NCI-H146 treated with DMSO at 0.1 percent for 48 hours (cell line): ENCODE measurements around the gene TOMM40.
"Not testable (repeated sequence)": the region's sequence is repeated elsewhere in the genome, so short reads cannot be mapped to it uniquely, and the experiment has no call there.

Experiments used
- DNase-seq: peaks from one replicate; lab custom pipeline; 2025; ENCODE audit not compliant: unreplicated experiment; lab: John Stamatoyannopoulos, UW

The TOMM40 gene

DNA sequence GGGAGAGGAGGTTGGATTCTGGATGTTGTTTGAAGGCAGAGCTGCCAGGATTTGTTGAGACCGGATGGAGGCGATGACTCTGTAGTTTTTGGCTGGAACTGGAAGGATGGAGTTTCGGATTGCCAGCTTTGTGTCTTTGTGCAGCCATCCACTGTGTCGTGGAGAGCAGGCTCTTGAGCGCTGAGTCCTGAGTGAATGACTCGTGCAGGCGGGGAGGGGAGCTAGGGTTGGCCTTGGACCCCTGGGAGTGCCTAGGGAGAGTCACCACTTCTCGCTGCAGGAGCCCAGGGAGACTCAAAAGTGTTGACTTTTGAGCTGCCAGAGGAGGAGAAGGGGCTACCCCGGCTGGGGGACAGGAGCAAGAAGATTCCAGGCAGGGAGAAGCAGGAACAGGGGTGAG is 3.9 kb downstream of the TOMM40 start:
- no peak for DNase-seq

DNA sequence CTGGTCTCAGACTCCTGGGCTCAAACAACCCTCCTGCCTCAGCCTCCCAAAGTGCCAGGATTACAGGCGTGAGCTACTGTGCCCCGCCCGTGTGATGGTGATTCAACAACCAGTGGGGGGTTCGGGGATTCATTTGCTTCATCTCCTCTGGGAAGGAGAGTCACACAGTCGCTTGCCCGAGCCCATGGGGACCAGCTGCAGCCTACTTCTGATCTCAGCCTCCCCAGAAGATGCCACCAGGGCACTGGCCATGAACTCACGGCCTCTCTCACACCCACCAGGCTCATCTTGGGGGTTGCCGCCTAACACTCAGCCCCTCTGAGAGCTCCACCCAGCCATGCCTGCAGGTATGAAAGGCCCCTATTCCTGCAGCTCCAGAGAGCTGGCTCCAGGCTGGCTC is 6.8 kb downstream of the TOMM40 start:
- DNase-seq, result no peak

DNA sequence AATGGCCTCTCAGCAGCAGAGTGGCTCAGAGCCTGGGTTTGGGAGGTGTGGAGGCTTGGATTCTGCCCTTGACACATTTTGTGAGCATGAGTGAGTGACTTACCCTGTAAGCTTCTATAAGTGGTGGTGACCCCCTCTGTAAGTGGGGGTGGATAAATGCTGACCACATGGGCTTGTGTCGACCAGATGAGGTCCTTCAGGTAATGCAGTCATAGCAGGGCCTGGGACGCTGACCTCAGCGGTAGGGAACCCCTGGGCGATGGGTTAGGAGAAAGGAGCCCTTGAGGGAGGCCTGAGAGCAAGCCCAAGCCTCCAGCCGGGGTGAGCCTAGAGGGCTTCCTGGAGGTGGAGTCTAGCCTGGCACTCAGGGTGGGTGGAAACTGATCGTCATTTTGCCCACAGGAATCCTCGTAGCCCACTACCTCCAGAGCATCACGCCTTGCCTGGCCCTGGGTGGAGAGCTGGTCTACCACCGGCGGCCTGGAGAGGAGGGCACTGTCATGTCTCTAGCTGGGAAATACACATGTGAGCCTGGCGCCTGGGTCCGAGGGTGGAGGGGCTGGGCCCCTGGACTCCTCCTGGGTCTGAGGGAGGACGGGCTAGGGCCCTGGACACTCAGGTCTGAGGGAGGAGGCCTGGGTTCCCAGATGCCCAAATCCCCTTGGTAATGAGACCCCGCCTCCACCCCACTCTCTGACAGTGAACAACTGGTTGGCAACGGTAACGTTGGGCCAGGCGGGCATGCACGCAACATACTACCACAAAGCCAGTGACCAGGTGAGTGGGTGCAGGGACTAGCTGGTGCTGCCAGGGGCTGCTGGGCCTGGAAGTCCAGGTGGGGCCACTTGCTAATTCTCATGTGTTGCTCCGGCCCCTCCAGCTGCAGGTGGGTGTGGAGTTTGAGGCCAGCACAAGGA is 9.5 kb downstream of the TOMM40 start:
- DNase-seq, result no peak

DNA sequence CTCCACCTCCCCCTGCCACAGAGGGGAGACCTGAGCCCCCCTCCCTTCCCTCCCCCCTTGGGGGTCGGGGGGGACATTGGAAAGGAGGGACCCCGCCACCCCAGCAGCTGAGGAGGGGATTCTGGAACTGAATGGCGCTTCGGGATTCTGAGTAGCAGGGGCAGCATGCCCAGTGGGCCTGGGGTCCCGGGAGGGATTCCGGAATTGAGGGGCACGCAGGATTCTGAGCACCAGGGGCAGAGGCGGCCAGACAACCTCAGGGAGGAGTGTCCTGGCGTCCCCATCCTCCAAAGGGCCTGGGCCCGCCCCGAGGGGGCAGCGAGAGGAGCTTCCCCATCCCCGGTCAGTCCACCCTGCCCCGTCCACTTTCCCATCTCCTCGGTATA is 12.2 kb downstream of the TOMM40 start:
- DNase-seq, result no peak

DNA sequence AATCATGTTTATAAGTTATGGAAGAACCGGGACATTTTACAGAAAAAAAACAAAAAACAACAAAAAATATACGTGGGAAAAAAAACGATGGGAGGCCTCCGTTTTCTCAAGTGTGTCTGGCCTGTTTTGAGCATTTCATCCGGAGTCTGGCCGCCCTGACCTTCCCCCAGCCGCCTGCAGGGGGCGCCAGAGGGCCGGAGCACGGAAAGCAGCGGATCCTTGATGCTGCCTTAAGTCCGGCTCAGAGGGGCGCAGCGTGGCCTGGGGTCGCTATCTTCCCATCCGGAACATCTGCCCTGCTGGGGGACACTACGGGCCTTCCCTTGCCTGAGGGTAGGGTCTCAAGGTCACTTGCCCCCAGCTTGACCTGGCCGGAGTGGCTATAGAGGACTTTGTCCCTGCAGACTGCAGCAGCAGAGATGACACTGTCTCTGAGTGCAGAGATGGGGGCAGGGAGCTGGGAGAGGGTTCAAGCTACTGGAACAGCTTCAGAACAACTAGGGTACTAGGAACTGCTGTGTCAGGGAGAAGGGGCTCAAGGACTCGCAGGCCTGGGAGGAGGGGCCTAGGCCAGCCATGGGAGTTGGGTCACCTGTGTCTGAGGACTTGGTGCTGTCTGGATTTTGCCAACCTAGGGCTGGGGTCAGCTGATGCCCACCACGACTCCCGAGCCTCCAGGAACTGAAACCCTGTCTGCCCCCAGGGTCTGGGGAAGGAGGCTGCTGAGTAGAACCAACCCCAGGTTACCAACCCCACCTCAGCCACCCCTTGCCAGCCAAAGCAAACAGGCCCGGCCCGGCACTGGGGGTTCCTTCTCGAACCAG is 12.8 kb downstream of the TOMM40 start:
- DNase-seq, result peak; percentile 29

DNA sequence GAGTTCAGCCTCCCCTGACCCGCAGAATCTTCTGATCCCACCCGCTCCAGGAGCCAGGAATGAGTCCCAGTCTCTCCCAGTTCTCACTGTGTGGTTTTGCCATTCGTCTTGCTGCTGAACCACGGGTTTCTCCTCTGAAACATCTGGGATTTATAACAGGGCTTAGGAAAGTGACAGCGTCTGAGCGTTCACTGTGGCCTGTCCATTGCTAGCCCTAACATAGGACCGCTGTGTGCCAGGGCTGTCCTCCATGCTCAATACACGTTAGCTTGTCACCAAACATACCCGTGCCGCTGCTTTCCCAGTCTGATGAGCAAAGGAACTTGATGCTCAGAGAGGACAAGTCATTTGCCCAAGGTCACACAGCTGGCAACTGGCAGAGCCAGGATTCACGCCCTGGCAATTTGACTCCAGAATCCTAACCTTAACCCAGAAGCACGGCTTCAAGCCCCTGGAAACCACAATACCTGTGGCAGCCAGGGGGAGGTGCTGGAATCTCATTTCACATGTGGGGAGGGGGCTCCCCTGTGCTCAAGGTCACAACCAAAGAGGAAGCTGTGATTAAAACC is 13.5 kb downstream of the TOMM40 start:
- no peak for DNase-seq

DNA sequence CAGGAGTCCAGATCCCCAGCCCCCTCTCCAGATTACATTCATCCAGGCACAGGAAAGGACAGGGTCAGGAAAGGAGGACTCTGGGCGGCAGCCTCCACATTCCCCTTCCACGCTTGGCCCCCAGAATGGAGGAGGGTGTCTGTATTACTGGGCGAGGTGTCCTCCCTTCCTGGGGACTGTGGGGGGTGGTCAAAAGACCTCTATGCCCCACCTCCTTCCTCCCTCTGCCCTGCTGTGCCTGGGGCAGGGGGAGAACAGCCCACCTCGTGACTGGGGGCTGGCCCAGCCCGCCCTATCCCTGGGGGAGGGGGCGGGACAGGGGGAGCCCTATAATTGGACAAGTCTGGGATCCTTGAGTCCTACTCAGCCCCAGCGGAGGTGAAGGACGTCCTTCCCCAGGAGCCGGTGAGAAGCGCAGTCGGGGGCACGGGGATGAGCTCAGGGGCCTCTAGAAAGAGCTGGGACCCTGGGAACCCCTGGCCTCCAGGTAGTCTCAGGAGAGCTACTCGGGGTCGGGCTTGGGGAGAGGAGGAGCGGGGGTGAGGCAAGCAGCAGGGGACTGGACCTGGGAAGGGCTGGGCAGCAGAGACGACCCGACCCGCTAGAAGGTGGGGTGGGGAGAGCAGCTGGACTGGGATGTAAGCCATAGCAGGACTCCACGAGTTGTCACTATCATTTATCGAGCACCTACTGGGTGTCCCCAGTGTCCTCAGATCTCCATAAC is 14.5 kb downstream of the TOMM40 start, which contains the start of gene APOE:
Gene APOE (plus strand): TSS at position 360 of the 724 bp plus-strand sequence. CDS start 829 bp downstream, outside the sequence.
- DNase-seq, result no peak

DNA sequence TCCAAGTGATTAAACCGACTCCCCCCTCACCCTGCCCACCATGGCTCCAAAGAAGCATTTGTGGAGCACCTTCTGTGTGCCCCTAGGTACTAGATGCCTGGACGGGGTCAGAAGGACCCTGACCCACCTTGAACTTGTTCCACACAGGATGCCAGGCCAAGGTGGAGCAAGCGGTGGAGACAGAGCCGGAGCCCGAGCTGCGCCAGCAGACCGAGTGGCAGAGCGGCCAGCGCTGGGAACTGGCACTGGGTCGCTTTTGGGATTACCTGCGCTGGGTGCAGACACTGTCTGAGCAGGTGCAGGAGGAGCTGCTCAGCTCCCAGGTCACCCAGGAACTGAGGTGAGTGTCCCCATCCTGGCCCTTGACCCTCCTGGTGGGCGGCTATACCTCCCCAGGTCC is 16.6 kb downstream of the TOMM40 start:
- no peak for DNase-seq

DNA sequence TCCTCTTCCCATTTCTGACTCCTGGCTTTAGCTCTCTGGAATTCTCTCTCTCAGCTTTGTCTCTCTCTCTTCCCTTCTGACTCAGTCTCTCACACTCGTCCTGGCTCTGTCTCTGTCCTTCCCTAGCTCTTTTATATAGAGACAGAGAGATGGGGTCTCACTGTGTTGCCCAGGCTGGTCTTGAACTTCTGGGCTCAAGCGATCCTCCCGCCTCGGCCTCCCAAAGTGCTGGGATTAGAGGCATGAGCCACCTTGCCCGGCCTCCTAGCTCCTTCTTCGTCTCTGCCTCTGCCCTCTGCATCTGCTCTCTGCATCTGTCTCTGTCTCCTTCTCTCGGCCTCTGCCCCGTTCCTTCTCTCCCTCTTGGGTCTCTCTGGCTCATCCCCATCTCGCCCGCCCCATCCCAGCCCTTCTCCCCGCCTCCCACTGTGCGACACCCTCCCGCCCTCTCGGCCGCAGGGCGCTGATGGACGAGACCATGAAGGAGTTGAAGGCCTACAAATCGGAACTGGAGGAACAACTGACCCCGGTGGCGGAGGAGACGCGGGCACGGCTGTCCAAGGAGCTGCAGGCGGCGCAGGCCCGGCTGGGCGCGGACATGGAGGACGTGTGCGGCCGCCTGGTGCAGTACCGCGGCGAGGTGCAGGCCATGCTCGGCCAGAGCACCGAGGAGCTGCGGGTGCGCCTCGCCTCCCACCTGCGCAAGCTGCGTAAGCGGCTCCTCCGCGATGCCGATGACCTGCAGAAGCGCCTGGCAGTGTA is 17.2 kb downstream of the TOMM40 start:
- no peak for DNase-seq

DNA sequence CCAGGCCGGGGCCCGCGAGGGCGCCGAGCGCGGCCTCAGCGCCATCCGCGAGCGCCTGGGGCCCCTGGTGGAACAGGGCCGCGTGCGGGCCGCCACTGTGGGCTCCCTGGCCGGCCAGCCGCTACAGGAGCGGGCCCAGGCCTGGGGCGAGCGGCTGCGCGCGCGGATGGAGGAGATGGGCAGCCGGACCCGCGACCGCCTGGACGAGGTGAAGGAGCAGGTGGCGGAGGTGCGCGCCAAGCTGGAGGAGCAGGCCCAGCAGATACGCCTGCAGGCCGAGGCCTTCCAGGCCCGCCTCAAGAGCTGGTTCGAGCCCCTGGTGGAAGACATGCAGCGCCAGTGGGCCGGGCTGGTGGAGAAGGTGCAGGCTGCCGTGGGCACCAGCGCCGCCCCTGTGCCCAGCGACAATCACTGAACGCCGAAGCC is 17.8 kb downstream of the TOMM40 start:
- no peak for DNase-seq

DNA sequence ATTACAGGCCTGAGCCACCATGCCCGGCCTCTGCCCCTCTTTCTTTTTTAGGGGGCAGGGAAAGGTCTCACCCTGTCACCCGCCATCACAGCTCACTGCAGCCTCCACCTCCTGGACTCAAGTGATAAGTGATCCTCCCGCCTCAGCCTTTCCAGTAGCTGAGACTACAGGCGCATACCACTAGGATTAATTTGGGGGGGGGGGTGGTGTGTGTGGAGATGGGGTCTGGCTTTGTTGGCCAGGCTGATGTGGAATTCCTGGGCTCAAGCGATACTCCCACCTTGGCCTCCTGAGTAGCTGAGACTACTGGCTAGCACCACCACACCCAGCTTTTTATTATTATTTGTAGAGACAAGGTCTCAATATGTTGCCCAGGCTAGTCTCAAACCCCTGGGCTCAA is 18.7 kb downstream of the TOMM40 start:
- DNase-seq, result no peak

DNA sequence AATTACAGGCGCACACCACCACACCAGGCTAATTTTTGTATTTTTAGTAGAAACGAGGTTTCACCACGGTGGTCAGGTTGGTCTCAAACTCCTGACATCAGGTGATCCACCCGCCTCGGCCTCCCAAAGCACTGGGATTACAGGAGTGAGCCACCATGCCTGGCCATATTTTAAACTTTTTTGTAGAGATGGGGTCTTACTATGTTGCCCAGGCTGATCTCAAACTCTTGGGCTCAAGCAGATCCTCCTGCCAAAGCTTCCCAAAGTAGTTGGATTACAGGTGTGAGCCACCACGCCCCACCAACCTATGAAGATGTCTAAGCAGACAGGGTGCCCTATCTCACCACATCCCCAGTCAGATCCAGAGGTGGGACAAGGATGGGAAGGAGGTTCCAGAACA is 20.8 kb downstream of the TOMM40 start:
- DNase-seq, result not testable (repeated sequence)

DNA sequence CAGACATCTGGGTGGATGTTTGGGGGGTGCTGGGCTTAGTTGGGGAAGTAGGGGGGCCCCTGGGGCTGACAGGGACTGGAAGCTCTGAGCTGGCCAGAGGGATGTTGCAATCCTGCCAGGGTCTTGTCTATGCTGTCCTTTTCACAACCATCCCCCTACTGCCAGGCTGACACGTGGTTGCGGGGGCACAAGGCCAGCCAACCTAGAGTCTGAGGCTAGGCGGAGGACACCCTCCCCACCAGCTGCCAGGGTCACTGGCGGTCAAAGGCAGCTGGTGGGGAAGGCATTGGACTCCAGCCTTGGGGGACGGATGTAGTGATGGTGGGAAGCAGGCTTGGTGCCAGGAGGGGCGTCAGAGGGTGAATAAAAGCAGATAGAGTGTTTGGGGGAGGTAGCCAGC is 21.8 kb downstream of the TOMM40 start:
- DNase-seq, result no peak

DNA sequence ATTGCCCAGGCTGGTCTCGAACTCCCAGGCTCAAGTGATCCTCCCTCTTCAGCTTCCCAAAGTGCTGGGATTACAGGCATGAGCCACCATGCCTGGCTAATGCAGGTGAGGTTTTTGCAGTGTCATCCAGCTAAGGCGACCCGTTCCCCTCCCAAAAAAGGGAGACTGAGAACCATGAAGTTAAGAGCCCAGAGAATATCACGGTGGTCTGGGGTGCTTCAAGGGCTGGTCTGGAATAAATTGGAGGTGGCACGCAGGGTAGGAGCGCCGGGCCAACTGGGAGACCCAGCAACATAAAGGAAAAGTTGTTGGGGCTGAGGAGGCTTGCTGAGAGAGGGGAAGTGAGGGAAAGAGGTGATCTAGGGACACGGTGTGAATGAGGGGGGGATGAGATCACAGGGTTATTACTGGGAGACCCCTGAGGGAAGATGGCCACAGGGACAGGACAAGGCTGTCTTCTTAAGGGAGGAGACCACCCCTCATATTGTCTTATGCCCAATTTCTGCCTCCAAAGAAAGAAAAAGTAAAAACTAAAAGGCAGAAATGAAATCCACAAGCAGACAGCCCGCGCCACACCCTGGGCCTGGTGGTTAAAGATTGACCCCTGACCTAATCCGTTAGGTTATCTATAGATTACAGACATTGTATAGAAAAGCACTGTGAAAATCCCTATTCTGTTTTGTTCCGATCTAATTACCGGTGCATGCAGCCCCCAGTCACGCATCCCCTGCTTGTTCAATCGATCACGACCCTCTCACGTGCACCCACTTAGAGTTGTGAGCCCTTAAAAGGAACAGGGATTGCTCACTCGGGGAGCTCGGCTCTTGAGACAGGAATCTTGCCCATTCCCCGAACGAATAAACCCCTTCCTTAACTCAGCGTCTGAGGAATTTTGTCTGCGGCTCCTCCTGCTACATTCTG is 22.7 kb downstream of the TOMM40 start:
- not testable (repeated sequence) for DNase-seq

DNA sequence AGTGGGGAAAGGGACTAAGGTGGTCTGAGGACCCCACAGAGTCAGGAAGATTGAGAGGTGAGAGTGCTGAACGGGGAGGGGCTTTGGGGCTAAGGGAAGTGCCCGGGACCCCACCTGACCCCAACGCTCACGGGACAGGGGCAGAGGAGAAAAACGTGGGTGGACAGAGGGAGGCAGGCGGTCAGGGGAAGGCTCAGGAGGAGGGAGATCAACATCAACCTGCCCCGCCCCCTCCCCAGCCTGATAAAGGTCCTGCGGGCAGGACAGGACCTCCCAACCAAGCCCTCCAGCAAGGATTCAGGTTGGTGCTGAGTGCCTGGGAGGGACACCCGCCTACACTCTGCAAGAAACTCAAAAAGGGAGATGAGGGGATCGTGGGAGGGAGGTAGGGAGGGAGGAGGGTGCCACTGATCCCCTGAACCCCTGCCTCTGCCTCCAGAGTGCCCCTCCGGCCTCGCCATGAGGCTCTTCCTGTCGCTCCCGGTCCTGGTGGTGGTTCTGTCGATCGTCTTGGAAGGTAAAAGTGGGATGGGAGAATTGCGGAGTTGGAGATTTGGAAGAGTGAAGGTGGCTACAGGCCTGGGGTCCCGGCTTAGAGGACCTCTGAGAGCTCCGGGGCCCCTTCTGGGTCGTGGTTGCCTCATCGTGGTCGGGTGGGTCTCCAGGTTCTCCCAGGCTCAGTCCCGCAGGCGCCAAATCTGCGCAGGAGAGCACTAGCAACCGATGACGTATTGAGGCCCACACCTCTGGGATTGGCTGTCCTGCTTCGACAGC is 23.6 kb downstream of the TOMM40 start, which contains the start of gene APOC1:
Gene APOC1 (plus strand): TSS at position 176 of the 774 bp plus-strand sequence. CDS start 284 bp downstream, at position 460.
- DNase-seq, result peak; percentile 82

DNA sequence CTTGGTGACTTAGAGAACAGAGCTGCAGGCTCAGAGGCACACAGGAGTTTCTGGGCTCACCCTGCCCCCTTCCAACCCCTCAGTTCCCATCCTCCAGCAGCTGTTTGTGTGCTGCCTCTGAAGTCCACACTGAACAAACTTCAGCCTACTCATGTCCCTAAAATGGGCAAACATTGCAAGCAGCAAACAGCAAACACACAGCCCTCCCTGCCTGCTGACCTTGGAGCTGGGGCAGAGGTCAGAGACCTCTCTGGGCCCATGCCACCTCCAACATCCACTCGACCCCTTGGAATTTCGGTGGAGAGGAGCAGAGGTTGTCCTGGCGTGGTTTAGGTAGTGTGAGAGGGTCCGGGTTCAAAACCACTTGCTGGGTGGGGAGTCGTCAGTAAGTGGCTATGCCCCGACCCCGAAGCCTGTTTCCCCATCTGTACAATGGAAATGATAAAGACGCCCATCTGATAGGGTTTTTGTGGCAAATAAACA is 33.2 kb downstream of the TOMM40 start:
- DNase-seq, result no peak

DNA sequence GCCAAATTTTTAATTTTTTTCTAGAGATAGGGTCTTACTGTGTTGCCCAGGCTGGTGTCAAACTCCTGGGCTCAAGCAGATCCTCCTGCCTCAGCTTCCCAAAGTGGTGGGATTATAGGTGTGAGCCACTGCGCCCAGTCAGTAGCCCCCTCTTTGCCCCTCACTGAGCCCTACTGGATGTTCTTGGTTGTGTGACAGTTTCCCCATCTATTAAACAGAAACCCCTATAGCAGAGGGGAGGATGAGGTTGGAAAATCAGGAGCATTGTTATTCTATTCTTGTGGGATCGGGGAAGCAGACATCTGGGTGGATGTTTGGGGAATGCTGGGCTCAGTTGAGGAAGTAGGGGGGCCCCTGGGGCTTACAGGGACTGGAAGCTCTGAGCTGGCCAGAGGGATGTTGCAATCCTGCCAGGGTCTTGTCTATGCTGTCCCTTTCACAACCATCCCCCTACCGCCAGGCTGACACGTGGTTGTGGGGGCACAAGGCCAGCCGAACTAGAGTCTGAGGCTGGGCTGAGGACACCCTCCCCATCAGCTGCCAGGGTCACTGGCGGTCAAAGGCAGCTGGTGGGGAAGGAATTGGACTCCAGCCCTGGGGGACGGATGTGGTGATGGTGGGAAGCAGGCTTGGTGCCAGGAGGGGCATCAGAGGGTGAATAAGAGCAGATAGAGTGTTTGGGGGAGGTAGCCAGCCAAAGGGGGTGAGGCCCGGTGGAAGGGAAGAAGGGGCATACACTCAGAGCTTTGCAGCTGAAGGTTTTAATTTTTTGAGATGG is 34.2 kb downstream of the TOMM40 start:
- no peak for DNase-seq
